Stomach (tissue), 9 donors: Measurements from ENCODE around the gene ZFYVE16. TPM values are rescaled to one million over a fixed set of nuclear protein-coding genes. Genes with fewer than 3 reads are reported as not detected.
"Not testable (repeated sequence)": the region's sequence is repeated elsewhere in the genome, so short reads cannot be mapped to it uniquely, and the experiment has no call there.

Experiments used
- DNase-seq, 2 donors: peaks; one replicate each; pipeline versions ENCODE4 v3.0.0 to v3.0.0-alpha.2; 2013 to 2019
- H3K27ac ChIP-seq, 5 donors: fragments of 200-600 bp in 4 of 5; sonication (generic) in 4 of 5; one replicate each; pipeline ENCODE4 v1.5.1; 2013 to 2019; ENCODE audit warnings: mild to moderate bottlenecking in 1 of 5, moderate library complexity in 1 of 5
- H3K27me3 ChIP-seq, 3 donors: fragments of 200-600 bp; sonication (generic); one replicate each; pipeline ENCODE4 v1.5.1; 2017 to 2019; ENCODE audit warnings: mixed run types in 1 of 3
- H3K36me3 ChIP-seq, 4 donors: fragments of 200-600 bp; sonication (generic); 1 replicate in 3 of 4; 2 replicates in 1 of 4; pipeline ENCODE4 v1.5.1; 2016 to 2019
- H3K4me1 ChIP-seq, 4 donors: fragments of 200-600 bp; sonication (generic); one replicate each; pipeline ENCODE4 v1.5.1; 2016 to 2019
- H3K4me3 ChIP-seq, 4 donors: fragments of 200-600 bp; sonication (generic) in 3 of 4; one replicate each; pipeline ENCODE4 v1.5.1; 2016 to 2019; ENCODE audit warnings: mild to moderate bottlenecking in 1 of 4
- H3K9me3 ChIP-seq, 4 donors: fragments of 200-600 bp; sonication (generic); one replicate each; pipeline ENCODE4 v1.5.1; 2016 to 2019
- EP300 ChIP-seq: sonication (generic); formaldehyde crosslinking; IDR thresholded peaks from one replicate; pipeline ENCODE4 v1.6.1; 2017; ENCODE audit warnings: antibody characterized with exemption
- POLR2A ChIP-seq, 4 donors: fragments of 450-650 bp; IDR thresholded peaks; one replicate each; pipeline ENCODE4 v1.6.1; 2016; ENCODE audit warnings: antibody characterized with exemption in 4 of 4, control low read depth in 2 of 4, mild to moderate bottlenecking in 1 of 4, moderate library complexity in 1 of 4
- POLR2AphosphoS5 ChIP-seq, 3 donors: sonication (generic); formaldehyde crosslinking; IDR thresholded peaks; one replicate each; pipeline ENCODE4 v1.6.1; 2016; ENCODE audit warnings: antibody characterized with exemption in 3 of 3
- WGBS, 5 donors: extraction: QIAGEN DNeasy Blood & Tissue Kit in 3 of 5; methylation state at CpG; one replicate each; pipeline versions ENCODE4 v1.1.5 to v1.1.7; 2013 to 2018; 5-methylcytosine and 5-hydroxymethylcytosine counted together
- intact Hi-C: fragments of 100-400 bp; cut with DNase I; formaldehyde crosslinking; loops from one replicate; pipeline ENCODE4 v1.15.1; 2023; ENCODE audit warnings: low total_unique reads
- polyA plus RNA-seq, 3 donors: library from polyadenylated mRNA; stranded (reverse); fragments of 200-250 nt; gene quantifications; one replicate each; pipeline ENCODE4 v1.2.3, GENCODE V29; 2013
- total RNA-seq, 5 donors: library from RNA; depleted of rRNA; stranded (reverse); fragments of >200 nt; gene quantifications; one replicate each; pipeline versions ENCODE4 v1.1.0 to v1.2.3, GENCODE V29; 2014 to 2016
- TF ChIP-seq, protein P1 (sequence below), 7 experiments: fragments of 450-650 bp in 4 of 7; fragments of 200-600 bp in 3 of 7; sonication (generic) in 3 of 7; IDR thresholded peaks; one replicate each; pipeline ENCODE4 v1.5.1; 2016 to 2019; ENCODE audit warnings: antibody characterized with exemption in 7 of 7, control low read depth in 2 of 7, mild to moderate bottlenecking in 1 of 7
- donor health status: healthy with polysubstance abuse.
- donor health status: Bipolar disorder and iron deficiency.
- donor health status: healthy.

Gene ZFYVE16
- total and polyA plus RNA-seq, 8 donors = 5.8 to 81.3 (median 23.3) TPM

DNA sequence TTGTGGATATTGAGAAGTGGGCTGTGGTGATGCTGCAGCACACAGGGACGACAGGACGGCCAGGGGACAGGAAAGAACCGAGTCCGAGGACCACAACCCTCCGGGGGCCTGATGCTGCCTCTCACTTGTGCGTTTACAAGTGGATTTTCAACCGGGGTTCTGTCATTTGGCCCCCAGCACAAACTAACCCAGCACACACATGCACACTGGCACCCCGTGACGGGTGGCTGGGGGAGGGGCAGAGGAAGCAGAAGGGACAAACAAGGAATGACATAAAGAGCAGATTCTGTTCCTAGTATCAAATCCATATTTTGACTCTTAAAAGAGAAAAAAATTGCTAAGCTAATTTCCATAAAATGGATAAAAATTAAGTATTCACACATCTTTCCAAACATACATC is 18.3 kb upstream of the ZFYVE16 start:
- Histone ChIP-seq H3K4me3 (no peak overlapping the region), H3K27me3 (no peaks in the 10 kb centered on the region), H3K36me3 (no peaks in the 10 kb centered on the region), H3K4me1 (no peaks in the 10 kb centered on the region), H3K27ac (no peak overlapping the region), H3K9me3 (peaks cover 0 to 7% (median 3%) of the 10 kb centered on the region in 4 donors)
- 52 to 67% (median 57%) methylated on average over 9 of the region's 9 CpGs for WGBS, 5 donors
- no peak for DNase-seq
- TF ChIP-seq, protein P1, sequence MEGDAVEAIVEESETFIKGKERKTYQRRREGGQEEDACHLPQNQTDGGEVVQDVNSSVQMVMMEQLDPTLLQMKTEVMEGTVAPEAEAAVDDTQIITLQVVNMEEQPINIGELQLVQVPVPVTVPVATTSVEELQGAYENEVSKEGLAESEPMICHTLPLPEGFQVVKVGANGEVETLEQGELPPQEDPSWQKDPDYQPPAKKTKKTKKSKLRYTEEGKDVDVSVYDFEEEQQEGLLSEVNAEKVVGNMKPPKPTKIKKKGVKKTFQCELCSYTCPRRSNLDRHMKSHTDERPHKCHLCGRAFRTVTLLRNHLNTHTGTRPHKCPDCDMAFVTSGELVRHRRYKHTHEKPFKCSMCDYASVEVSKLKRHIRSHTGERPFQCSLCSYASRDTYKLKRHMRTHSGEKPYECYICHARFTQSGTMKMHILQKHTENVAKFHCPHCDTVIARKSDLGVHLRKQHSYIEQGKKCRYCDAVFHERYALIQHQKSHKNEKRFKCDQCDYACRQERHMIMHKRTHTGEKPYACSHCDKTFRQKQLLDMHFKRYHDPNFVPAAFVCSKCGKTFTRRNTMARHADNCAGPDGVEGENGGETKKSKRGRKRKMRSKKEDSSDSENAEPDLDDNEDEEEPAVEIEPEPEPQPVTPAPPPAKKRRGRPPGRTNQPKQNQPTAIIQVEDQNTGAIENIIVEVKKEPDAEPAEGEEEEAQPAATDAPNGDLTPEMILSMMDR (IDR thresholded peaks at IDR 0.05) = no peak
- intact Hi-C loops = no loop called here

DNA sequence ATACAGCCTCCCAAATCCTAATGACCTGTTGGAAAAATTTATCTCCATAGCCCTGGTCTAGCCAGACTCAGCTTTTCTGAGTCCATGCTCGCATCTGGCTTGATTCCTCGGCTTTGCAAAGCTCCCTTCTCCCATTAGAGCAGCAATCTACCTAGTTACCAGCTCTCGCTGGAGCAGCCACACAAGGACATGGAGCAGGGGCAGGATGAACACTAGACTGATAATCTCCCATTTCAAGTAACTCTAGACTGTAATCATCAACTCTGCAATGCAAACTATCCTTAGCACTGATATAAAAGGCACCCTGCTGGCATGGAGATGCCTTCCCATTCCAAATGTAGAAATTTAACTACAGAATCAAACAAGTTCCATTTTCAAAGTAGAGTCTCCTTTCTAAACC is 17.5 kb upstream of the ZFYVE16 start:
- H3K36me3 ChIP-seq, H3K4me1 ChIP-seq, DNase-seq, H3K27me3 ChIP-seq, H3K9me3 ChIP-seq, H3K27ac ChIP-seq, H3K4me3 ChIP-seq, intact Hi-C loops: not testable (repeated sequence)
- WGBS, 5 donors = 52 to 76% (median 72%) methylated on average over 3 of the region's 3 CpGs

DNA sequence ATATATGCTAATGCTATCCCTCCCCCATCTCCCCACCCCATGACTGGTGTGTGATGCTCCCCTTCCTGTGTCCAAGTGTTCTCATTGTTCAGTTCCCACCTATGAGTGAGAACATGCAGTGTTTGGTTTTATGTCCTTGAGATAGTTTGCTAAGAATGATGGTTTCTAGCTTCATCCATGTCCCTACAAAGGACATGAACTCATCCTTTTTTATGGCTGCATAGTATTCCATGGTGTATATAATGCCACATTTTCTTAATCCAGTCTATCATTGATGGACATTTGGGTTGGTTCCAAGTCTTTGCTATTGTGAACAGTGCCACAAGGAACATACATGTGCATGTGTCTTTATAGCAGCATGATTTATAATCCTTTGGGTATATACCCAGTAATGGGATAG is 16.6 kb upstream of the ZFYVE16 start:
- DNase-seq, intact Hi-C loops, H3K27ac ChIP-seq, H3K4me1 ChIP-seq, H3K4me3 ChIP-seq, H3K27me3 ChIP-seq, H3K9me3 ChIP-seq, H3K36me3 ChIP-seq: not testable (repeated sequence)

DNA sequence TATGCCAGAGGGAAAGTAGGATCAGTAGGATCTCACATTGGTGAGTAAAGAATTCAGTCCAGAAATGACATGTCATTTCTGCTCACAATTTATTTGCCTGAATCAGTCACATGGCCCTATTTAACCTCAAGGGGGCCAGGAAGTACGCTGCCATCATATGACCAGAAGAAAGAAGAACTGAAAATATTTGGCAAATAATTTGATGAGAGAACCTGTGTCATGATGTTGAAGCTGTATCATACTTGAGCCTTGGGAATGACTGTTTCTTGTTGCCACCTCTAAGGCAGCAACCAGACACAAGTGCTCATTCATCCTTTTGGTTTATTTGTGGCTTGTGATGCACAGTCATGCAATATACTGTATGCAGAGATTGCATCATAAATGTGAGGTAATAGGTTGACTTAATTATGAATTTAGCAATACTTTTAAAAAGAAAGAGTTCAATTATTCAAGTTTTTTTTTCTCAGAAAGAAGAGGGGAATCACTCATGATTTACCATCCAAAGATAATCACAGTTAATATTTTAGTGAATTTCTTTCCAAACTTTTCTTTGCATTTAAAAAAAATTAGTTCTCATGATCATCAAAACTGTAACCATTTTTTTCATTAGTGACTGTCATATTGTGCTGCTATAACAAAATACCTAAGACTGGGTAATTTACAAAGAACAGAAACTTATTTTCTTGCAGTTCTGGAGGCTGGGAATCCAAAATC is 8.2 kb upstream of the ZFYVE16 start:
- H3K4me3 ChIP-seq = no peak overlapping the region
- 55 to 76% (median 67%) methylated on average over 1 of the region's 1 CpG for WGBS, 5 donors
- H3K27ac ChIP-seq = no peak overlapping the region
- intact Hi-C loops = no loop called here
- peak in 1 of 2 donors; percentile 7 for DNase-seq
- peaks cover 0 to 15% (median 0%) of the 10 kb centered on the region in 3 donors for H3K27me3 ChIP-seq
- TF ChIP-seq, protein P1 (IDR thresholded peaks at IDR 0.05) = no peak
- no peak for TF ChIP-seq POLR2A (IDR thresholded peaks at IDR 0.05)
- no peak for TF ChIP-seq EP300
- TF ChIP-seq POLR2AphosphoS5 (IDR thresholded peaks at IDR 0.05) = no peak
- H3K36me3 ChIP-seq = no peaks in the 10 kb centered on the region
- H3K4me1 ChIP-seq = no peaks in the 10 kb centered on the region
- H3K9me3 ChIP-seq = peaks cover 0 to 6% (median 0%) of the 10 kb centered on the region in 4 donors

DNA sequence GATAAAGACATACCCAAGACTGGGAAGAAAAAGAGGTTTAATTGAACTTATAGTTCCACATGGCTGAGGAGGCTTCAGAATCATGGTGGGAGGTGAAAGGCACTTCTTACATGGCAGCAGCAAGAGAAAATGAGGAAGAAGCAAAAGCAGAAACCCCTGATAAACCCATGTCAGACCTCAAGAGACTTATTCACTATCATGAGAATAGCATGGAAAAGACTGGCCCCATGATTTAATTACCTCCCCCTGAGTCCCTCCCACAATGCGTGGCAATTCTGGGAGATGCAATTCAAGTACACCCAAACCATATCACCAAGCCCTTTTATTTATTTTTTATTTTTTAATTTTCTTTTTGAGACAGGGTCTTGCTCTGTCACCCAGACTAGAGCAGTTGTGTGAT is 7.5 kb upstream of the ZFYVE16 start:
- intact Hi-C loops, H3K4me1 ChIP-seq, H3K4me3 ChIP-seq, H3K36me3 ChIP-seq, H3K9me3 ChIP-seq, DNase-seq, H3K27ac ChIP-seq: not testable (repeated sequence)
- H3K27me3 ChIP-seq = peaks cover 0 to 15% (median 0%) of the 10 kb centered on the region in 3 donors
- WGBS, 5 donors = 88 to 97% (median 94%) methylated on average over 1 of the region's 1 CpG

- no peaks in the 10 kb centered on the region for H3K27me3 ChIP-seq
- no peaks in the 10 kb centered on the region for H3K36me3 ChIP-seq
- no peaks in the 10 kb centered on the region for H3K9me3 ChIP-seq
- no peak for DNase-seq
- TF ChIP-seq POLR2A (IDR thresholded peaks at IDR 0.05) (no peak), POLR2AphosphoS5 (IDR thresholded peaks at IDR 0.05) (no peak), EP300 (no peak)
- no peak overlapping the region for H3K27ac ChIP-seq
- H3K4me3 ChIP-seq = no peak overlapping the region
- peaks cover under 1 to 10% (median 9%) of the 10 kb centered on the region in 4 donors for H3K4me1 ChIP-seq
- intact Hi-C loops = no loop called here
- WGBS, 5 donors = 87 to 93% (median 90%) methylated on average over 2 of the region's 2 CpGs
These were observed 4.1 kb upstream of the ZFYVE16 start for GRCh38 chr5:80403782-80404181.
